Ramos (cell line): ENCODE results near the gene BBS2.

Experiments
- in situ Hi-C: fragments of 300-500 bp; cut with MboI; formaldehyde crosslinking; loops from one replicate; pipeline ENCODE4 v1.14.3; 2022; ENCODE audit warnings: low sequenced_read_pairs; ENCODE audit not compliant: unreplicated experiment

Gene BBS2

DNA sequence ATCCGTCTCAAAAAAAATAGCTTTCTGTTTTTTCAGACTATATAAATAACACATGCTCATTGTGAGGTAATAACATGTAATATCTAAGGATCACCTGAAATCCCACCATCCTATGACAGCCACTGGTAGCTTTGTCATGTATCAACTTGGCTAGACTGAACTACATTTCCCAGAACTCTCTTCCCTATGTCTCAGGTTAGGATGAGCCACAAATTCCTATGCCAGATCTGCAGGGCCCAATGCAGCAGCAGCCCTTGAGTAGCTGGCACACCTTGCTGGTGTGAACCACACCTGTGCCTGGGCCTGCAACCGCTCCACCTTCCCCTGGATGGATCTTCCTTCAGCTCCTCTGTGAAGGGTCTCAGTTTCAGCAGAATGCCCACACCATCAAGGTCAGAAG is 40.4 kb downstream of the BBS2 start:
- in situ Hi-C loops, result no loop called here

DNA sequence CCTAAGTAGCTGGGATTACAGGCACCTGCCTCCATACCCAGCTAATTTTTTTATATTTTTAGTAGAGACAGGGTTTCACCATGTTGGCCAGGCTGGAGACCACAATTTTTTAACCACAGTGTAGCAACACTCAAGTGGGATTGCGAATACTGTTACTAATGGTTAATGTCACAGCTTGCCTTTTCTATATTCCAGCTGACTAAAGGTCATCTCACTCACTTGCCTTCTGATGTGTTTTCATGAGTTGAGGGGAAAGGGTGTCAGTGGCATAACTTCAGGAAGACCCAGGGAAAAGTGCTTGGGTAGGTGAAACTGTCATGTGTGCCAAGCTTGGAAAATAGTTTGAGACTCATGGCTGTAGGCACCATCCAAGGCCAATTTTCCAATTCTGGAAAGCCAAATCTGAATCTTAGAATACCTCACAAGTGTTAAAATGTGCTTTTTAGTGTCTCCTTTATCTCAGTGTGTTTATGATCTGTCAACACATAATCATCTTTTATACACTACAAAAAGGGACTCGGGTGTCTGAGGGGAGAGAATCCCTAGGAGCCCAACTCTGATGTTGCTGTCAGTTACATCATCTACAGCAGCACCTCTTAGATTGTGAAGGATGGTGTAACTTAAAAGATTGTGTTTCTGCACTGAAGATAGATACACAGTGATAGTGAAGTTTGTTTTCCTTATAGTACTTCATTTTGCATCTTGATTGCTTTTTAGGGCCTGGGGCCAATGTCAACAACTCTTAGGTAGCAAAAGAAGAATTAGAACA is 41.4 kb downstream of the BBS2 start:
- in situ Hi-C loops, result no loop called here

DNA sequence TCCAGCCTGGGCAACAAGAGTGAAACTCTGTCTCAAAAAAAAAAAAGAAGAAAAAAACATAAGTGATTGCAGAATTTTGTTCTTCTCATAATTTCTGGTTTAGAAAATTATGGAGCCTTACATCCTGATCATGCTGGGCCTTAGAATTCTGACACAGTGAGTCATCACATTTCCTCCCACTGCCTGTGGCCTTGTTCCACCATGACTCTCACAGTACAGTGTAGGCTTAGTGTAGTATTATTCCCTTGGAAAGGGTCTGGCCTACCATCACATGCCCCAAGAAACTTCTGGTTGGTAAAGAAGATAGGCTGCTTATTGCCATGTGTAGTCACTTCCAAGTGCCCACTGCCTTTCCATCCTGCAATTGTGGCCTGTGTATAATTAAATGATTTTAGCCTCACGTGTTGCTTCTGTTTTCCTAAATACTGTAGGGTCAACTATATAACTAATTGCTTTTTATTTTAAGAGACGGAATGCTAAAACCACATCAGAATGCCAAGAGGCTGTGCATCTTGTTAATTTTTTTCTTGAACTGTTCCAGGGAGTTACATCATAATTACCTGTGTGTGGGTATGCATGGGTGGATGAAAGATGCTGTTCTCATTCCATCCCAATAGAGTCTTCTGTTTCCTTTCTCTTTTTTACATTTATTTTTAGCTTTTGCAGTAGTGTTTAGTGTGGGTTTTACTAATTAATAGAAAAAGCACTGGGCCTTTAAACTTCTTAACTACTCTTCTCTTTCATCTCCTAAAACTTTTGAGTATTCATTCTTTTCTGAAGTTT is 42.5 kb downstream of the BBS2 start:
- in situ Hi-C loops, result no loop called here

DNA sequence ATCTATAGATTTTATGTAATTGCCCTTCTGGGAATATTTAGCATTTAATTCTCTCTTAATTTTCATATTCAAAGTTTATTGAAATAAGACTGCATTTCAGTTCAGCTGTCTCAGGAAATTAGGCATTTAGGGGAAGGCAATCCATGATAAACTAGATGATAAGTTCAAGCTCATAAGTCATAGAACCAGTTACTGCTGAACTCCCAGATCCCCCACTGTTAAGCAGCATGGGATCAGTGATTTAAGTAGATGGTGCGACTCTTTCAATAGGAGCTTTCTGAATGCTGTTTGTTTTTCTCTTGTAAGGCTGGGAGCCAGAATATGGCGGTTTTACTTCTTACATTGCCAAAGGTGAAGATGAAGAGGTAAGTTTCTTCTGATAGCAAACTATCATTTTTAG is 44.6 kb downstream of the BBS2 start:
- in situ Hi-C loops, result no loop called here

DNA sequence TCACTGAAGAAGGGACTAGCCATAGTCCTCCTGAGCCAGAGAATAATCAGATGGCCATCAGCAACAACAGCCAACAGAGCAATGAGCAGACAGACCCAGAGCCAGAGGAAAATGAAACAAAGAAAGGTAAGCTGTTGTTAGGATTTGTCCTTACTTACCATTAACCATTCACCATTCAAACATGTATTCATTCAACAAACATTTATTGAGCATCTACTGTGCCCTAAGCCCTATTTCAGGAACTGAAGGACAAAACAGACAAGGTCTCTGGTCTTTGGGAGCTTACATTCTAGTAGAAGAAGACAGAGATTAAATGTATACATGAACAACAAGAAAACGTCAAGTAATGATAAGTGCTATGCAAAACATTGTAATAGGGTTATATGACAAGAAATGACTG is 49.2 kb downstream of the BBS2 start:
- in situ Hi-C loops, result no loop called here

DNA sequence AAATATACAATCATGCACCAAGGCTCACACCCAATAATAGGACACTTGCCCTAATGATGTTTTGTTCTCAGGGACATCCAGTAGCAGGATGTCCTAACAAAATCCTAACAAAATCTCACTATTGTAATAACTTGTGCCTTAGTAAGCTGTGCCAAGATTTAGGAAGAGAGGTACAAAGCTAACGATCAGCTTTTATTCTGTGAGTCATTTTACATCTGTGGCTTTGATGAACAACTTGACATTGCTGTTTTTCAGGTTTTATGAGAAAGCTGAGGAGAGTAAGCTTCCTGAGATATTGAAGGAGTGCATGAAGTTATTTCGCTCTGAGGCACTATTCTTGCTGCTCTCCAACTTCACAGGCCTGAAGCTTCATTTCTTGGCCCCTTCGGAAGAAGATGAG is 49.6 kb downstream of the BBS2 start:
- in situ Hi-C loops, result no loop called here

DNA sequence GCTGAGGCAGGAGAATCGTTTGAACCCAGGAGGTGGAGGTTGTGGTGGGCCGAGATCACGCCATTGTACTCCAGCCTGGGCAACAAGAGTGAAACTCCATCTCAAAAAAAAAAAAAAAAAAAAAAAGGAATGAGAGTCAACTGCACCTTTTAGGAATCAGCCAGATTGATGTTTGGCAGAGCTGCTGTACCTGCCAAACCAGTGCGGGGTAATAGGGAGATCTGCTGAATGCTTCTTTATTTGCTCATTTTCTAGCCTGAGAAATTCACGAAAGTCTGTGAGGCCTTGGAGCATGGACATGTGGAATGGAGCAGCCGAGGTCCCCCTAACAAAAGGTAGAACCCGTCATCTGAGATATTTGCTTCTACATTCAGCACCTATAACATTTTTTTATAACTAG is 50.1 kb downstream of the BBS2 start:
- in situ Hi-C loops, result no loop called here

DNA sequence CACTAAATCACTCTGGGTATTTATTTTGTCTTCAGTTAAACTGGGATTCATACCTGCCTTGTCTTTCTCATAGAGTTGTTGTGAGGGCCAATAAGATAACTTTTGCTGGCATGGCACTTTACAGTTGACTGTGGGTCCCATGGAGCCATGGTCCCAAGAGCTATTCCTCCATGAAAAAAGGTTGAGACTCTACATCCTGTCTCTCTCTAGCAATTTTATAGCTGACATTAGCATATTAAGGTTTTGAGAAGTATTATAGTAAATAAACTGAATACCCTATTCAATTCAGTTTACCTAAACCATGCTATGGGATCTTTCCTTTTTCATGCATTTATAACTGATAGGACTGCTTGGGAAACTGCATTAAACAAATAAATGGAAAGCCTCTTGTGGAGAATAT is 51.0 kb downstream of the BBS2 start:
- in situ Hi-C loops, result no loop called here

DNA sequence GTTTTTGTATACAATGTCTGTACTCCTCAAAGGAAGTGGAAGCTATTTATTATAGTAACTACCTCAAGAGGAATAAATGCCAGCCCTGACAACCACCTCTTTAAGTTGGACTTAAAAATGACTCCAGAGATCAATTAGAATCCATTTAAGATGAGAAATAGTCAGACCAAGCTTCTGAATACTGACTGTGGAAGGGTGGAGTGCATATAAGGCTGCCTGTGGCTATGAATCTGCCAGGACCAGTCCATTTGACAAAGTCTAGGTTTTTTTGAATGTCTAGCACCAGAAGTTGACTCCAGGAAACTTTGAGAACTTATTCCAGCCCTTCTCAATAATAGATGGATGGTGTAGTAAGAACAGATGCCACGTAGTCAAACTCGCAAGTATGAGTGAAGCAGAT is 53.5 kb downstream of the BBS2 start:
- in situ Hi-C loops, result no loop called here

DNA sequence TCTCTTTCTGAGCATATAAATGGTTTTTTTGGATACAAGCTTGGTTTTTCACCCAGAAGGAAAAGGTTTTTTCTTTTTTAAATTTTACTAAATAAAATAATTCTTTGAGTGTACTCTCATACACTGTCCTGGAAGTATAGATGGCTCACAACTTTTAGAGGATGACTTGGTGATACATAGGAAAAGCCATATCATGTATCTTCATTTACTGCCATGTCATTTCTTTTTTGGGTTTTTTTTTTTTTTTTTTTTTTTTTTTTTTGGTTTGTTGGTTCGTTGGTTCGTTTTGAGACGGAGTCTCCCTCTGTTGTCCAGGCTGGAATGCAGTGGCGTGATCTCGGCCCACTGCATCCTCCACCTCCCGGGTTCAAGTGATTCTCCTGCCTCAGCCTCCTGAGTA is 56.7 kb downstream of the BBS2 start:
- in situ Hi-C loops, result no loop called here

DNA sequence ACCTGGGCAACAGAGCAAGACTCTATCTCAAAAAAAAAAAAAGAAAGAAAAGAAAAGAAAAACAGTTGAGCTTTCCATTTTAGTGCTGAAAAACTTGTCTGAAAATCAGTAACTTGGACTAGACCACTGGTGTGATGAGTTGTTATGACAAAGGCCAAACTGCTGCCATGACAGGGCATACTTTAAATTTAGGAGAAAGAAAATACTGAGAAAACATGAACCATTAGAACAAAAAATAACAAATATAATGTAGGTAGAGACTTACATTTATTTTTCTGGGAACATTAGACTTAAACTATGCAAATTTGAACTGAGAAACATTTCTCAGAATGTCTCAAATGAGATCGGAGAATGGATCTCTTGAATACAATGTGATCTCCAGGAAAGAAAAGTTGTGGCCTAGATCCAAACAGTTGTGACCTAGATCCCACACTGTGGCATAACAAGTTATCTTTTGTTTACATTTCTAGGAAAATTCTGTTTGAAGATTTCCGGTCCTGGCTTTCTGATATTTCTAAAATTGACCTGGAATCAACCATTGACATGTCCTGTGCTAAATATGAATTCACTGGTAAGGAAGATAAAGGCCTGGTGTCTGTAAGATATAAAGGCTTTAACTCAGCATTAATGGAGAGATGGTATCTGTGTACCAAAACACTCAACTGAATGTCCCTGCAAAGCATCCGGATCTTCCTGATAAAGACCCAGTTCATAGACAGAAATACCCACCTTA is 57.6 kb downstream of the BBS2 start:
- in situ Hi-C loops, result no loop called here

DNA sequence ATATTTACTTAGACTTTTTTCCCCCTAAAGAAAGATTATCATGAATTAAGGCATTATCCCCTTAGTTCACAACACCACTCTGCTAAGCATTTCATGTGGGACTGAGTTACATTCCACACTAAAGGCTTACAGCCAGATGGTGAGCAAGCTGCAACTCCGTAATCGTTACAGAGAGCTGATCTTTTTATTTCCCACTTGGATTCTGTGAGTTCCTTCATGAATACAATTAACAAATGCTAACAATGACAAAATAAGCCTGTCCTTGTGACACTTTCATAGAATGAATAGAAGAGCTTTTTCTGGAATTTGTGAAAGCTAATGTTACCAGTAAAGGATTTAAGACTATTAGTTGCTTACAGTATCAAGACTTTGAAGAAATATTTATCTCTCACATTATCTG is 59.7 kb downstream of the BBS2 start:
- in situ Hi-C loops, result no loop called here

DNA sequence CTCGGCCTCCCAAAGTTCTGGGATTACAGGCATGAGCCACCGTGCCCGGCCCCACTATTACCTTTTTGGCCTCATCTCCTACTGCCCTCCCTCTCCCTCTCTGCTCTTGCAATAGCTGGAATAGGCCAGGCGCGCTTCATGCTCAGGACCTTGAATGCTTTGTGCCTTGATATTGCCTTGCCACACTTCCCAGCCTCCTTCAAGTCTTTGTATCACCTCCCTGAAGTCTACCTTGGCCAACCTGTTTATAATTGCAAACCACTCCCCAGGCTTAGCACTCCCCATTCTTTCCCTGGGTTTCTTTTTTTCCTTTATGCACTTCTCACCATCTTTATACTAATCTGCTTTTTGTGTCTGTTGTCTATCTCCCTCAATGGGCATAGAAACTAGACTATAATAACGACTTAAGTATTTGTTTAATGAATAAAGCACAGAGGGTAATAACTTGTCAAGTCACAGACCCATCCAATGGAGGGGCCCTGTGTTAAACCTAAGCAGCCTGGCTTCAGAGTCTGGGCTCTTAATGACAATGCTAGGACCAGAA is 61.8 kb downstream of the BBS2 start:
- in situ Hi-C loops, result no loop called here

DNA sequence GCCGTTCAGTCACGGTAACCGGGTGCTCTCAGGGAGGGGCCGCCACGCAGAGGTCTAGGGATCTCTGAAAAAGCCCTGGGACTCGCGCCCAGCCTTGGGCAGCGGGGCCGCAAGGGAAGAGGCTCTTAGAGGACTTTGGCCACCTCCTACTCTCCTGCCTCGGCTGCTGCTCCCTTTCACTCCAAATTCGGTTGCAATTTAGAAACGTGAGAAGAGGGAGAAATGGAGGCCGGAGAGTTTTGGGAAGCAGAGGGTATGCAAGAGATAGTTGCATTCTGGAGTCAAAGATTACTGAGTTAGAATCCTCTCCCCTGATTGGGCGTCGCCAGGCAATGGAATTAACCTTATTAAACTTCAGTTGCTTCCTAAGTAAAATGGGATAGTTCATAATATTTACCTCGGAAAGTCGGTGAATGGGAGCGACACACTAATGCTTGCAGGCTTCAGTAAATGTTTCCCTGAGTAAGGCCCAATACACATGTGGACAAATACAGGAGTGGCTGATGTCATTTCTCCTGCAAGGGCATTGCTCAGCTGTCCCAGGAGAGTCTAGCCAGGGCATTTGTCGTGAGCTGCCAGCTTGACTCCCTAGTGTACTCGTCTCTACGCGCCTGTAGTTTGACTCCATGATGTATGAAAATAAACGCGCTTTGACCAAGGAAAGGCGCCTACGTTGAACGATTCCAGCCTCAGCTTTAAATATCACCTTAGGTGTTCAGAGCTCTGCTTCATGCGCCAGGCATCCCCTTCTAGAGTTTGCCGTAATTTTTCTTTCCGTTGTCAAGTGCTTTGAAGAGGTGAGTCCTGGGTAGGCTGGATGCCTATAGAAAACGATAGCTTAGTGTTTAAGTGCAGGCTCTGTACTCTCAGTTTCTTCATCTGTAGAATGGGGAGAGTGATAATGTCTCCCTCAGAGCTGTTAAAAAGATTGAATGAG is 67.8 kb downstream of the BBS2 start:
- in situ Hi-C loops, result no loop called here

DNA sequence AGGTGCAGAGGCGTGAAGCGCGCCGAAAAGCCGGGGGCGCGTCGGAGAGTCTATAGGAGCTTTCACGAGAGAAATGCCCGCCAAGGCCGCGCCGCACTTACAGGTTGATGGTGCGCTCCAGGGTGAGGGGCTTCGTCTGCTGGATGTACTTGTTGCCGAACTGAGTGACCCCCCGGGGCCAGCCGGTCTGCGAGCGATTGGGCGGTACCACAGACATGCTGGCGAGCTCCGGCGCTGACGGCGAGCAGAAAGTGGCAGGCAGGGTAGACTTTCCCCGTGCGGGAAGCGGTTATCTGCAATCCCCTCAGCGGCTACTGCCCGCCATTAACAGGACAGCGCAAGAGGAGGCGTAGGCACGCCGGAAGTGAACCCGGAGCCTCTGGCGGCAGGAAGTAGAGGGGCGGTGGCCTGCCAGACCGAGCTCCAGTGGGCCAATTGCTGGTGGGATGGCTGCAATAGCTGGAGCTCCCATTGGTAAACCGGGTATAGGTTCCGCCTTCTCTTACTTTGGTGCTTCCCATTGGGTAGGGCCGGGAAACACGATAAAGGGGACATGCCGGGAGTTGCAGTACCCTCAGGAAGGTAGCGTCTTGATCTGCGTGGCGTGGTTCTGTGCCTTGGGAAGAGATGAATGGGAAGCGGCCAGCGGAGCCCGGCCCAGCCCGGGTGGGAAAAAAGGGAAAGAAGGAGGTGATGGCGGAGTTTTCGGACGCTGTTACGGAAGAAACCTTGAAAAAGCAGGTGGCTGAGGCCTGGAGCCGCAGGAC is 68.7 kb downstream of the BBS2 start, which contains the start of the genes NUDT21 and OGFOD1:
Gene NUDT21 (minus strand): TSS at position 347 of the 767 bp plus-strand sequence. CDS start 130 bp downstream, at position 217.
Gene OGFOD1 (plus strand): TSS at position 569 of the 767 bp plus-strand sequence. CDS start 59 bp downstream, at position 628.
- in situ Hi-C loops, result no loop called here

DNA sequence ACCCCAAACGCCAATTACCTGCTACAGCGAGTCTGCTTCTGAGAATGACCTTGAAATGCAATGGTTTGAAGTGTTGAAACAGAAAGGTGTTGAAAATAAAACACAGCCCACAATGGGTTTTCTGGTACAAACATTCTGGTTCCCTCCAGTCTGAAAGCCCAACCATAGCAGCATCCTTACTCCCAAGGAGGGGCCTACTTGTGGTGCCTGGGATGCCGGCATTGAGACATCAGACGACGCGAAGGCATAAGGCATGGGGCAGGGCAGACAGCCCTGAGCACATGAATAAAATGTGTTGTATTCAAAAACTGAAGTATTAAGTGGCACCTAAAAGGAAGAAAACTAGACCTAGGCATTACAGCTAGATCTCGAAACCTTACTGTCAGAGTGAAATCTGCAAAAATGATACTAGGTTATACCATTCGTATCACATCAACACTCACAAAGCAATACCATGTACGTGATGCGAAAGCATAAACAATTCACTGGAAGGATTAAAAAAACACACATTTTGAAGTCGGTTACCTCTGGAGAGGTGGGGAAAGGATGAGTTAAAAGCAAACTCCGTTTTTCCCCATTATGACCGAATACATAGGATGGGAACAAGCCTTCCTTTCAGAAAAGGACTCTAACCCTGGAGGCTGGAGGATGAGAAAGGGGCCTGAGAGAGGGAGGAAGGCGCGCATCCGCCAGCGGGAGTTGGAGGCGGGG is 69.4 kb downstream of the BBS2 start:
- in situ Hi-C loops, result no loop called here

DNA sequence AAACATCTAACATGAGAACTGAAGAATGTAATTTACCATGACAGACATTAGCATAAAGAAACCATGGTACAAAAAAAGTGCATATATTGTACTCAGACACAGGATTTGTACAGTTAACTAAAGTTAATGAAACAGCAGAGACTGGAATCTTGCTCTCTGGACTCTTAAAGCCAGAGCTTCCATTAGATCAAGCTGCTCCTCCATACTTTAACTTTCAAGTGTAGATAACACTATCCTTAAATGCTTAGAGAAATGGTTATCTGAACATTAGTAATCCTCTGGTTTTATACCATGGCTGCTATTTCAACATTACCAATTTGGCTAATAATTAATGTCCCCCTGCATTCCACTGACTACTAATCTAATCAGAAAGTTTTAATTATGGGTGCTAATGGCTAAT is 71.8 kb downstream of the BBS2 start:
- in situ Hi-C loops, result no loop called here

DNA sequence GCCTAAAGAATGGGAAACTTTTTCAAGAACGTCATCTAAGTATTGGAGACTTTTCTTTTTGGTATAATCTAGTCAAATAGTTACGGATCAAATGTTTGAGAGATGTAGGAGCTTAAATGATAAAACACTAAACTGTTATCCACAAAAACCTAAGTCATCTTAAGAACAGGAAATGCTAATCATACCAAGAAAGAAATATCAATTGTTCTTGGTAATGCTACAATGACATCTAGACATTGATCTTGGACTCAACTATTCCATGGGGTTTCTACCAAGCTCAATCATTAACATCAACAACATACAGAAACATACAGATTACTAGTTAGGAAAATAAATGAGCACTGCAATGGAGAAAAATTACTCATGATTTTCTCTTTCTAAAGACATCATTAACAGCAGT is 72.5 kb downstream of the BBS2 start:
- in situ Hi-C loops, result no loop called here
